Measurements from ENCODE around the gene JUNB. TPM values are rescaled to one million over a fixed set of nuclear protein-coding genes. Genes with fewer than 3 reads are reported as not detected.
A peak's percentile ranks its signal among the peaks of the same experiment; 100 is the strongest.

JUNB gene
- total and polyA plus RNA-seq, 5 donors from 2014 or later: 582 to 2,802 (median 812) TPM

- H3K4me1 Mint-ChIP-seq: peaks cover 6 to 20% (median 14%) of the 10 kb centered on the region in 4 donors
- no peak overlapping the region for H3K4me3 Mint-ChIP-seq
- H3K27ac Mint-ChIP-seq: no peak overlapping the region
- H3K36me3 ChIP-seq (ENCODE audit: control insufficient read depth, insufficient read depth, low read length): no peaks in the 10 kb centered on the region
- no peaks in the 10 kb centered on the region for H3K9me3 ChIP-seq (ENCODE audit: control insufficient read depth in 2 of 2, low read length in 2 of 2)
- peak in 1 of 3 donors; percentile 58 for DNase-seq
- H3K27ac ChIP-seq (ENCODE audit: insufficient read depth, low read length, poor library complexity, severe bottlenecking): no peak overlapping the region
- H3K4me3 ChIP-seq (ENCODE audit: low read depth, low read length): no peak overlapping the region
- H3K27me3 ChIP-seq (ENCODE audit: control insufficient read depth, insufficient read depth, low read length): peaks cover 34% of the 10 kb centered on the region
- H3K4me1 ChIP-seq (ENCODE audit: control insufficient read depth, insufficient read depth, low read length, poor library complexity, severe bottlenecking): peaks cover 12% of the 10 kb centered on the region
- H3K36me3 Mint-ChIP-seq: no peaks in the 10 kb centered on the region
- H3K27me3 Mint-ChIP-seq: peaks cover 52% of the 10 kb centered on the region
- peaks cover 0 to 11% (median 0%) of the 10 kb centered on the region in 7 donors for H3K9me3 Mint-ChIP-seq
- ATAC-seq (ENCODE audit: low read depth in 2 of 2): no peak
Measured at GRCh38 chr19:12828494-12828893, 37.2 kb downstream of the JUNB start.

DNA sequence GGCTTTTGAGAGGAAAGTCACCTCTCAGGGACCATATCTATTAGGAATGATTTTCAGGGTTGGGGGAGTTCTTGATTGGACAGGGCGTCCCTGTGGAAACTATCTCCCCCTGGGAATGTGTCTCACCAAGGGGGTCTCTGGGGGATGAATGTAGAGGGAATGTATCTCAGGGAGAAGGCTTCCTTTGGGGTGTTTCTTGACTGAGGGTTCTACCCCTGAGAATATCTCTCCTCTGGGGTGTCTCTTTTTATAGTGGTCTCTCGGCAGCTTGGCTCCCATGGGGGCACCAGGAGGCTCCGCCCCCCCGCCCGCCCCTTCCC is 42.1 kb downstream of the JUNB start:
- no peak for ATAC-seq (ENCODE audit: low read depth in 2 of 2)
- peaks cover 6 to 35% (median 19%) of the 10 kb centered on the region in 4 donors for H3K4me1 Mint-ChIP-seq
- no peak for DNase-seq
- Histone ChIP-seq H3K4me3 (ENCODE audit: low read depth, low read length) (peak overlapping the region; percentile 50), H3K27me3 (ENCODE audit: control insufficient read depth, insufficient read depth, low read length) (peaks cover 54% of the 10 kb centered on the region), H3K4me1 (ENCODE audit: control insufficient read depth, insufficient read depth, low read length, poor library complexity, severe bottlenecking) (peaks cover 21% of the 10 kb centered on the region), H3K36me3 (ENCODE audit: control insufficient read depth, insufficient read depth, low read length) (no peaks in the 10 kb centered on the region), H3K9me3 (ENCODE audit: control insufficient read depth in 2 of 2, low read length in 2 of 2) (no peaks in the 10 kb centered on the region), H3K27ac (ENCODE audit: insufficient read depth, low read length, poor library complexity, severe bottlenecking) (no peak overlapping the region)
- no peaks in the 10 kb centered on the region for H3K36me3 Mint-ChIP-seq
- peak overlapping the region; percentile 62 to 82 (median 70) for H3K4me3 Mint-ChIP-seq
- H3K27ac Mint-ChIP-seq: peak overlapping the region in 1 of 3 donors; percentile 9
- H3K9me3 Mint-ChIP-seq: peaks cover 0 to 16% (median 0%) of the 10 kb centered on the region in 7 donors
- peaks cover 83% of the 10 kb centered on the region for H3K27me3 Mint-ChIP-seq

- H3K4me3 Mint-ChIP-seq: peak overlapping the region; percentile 35 to 74 (median 70)
- Histone ChIP-seq H3K27ac (ENCODE audit: insufficient read depth, low read length, poor library complexity, severe bottlenecking) (no peak overlapping the region), H3K4me3 (ENCODE audit: low read depth, low read length) (no peak overlapping the region), H3K4me1 (ENCODE audit: control insufficient read depth, insufficient read depth, low read length, poor library complexity, severe bottlenecking) (peaks cover 27% of the 10 kb centered on the region), H3K27me3 (ENCODE audit: control insufficient read depth, insufficient read depth, low read length) (peaks cover 50% of the 10 kb centered on the region), H3K9me3 (ENCODE audit: control insufficient read depth in 2 of 2, low read length in 2 of 2) (no peaks in the 10 kb centered on the region), H3K36me3 (ENCODE audit: control insufficient read depth, insufficient read depth, low read length) (no peaks in the 10 kb centered on the region)
- H3K9me3 Mint-ChIP-seq: peaks cover 0 to 16% (median 0%) of the 10 kb centered on the region in 7 donors
- no peaks in the 10 kb centered on the region for H3K36me3 Mint-ChIP-seq
- ATAC-seq (ENCODE audit: low read depth in 2 of 2) (no peak), DNase-seq (peak in 1 of 3 donors; percentile 33)
- H3K27me3 Mint-ChIP-seq: peaks cover 83% of the 10 kb centered on the region
- peaks cover 6 to 37% (median 20%) of the 10 kb centered on the region in 4 donors for H3K4me1 Mint-ChIP-seq
- no peak overlapping the region for H3K27ac Mint-ChIP-seq
Measured at GRCh38 chr19:12833738-12834565, 42.7 kb downstream of the JUNB start.

DNA sequence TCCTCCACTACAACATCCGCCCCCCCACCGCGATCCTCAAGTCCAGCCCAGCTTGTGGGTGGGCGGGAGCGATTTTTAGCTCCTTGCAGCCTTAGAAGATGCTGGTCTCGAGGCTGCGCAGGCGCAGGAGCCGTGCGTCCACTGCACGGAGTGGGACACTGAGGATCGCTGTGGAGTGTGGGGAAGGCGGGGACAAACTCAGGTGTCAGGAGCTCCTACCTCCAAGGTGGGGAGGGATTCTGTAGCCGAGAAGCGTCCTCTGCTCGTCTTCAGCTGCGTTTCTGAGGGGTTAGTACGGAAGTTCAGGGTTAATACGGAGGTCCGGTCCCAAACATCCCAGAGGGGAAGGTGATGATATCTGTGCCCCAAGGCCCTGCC is 43.3 kb downstream of the JUNB start, which contains the start of gene RTBDN:
RTBDN (minus strand) TSS at position 14 of the 378 bp plus-strand sequence. CDS start 4,600 bp downstream, outside the sequence.
- H3K27me3 ChIP-seq (ENCODE audit: control insufficient read depth, insufficient read depth, low read length): peaks cover 52% of the 10 kb centered on the region
- H3K4me1 ChIP-seq (ENCODE audit: control insufficient read depth, insufficient read depth, low read length, poor library complexity, severe bottlenecking): peaks cover 33% of the 10 kb centered on the region
- H3K4me1 Mint-ChIP-seq: peaks cover 6 to 43% (median 25%) of the 10 kb centered on the region in 4 donors
- no peak for ATAC-seq (ENCODE audit: low read depth in 2 of 2)
- no peak for DNase-seq
- peak within 1 kb of the TSS in 1 of 3 donors; percentile 9 for H3K27ac Mint-ChIP-seq
- peaks cover 88% of the 10 kb centered on the region for H3K27me3 Mint-ChIP-seq
- no peak within 1 kb of the TSS for H3K27ac ChIP-seq (ENCODE audit: insufficient read depth, low read length, poor library complexity, severe bottlenecking)
- H3K9me3 Mint-ChIP-seq: peaks cover 0 to 14% (median 0%) of the 10 kb centered on the region in 7 donors
- no peaks in the 10 kb centered on the region for H3K36me3 Mint-ChIP-seq
- H3K9me3 ChIP-seq (ENCODE audit: control insufficient read depth in 2 of 2, low read length in 2 of 2): no peaks in the 10 kb centered on the region
- no peaks in the 10 kb centered on the region for H3K36me3 ChIP-seq (ENCODE audit: control insufficient read depth, insufficient read depth, low read length)
- peak within 1 kb of the TSS; percentile 50 for H3K4me3 ChIP-seq (ENCODE audit: low read depth, low read length)
- peak within 1 kb of the TSS; percentile 56 to 74 (median 70) for H3K4me3 Mint-ChIP-seq

DNA sequence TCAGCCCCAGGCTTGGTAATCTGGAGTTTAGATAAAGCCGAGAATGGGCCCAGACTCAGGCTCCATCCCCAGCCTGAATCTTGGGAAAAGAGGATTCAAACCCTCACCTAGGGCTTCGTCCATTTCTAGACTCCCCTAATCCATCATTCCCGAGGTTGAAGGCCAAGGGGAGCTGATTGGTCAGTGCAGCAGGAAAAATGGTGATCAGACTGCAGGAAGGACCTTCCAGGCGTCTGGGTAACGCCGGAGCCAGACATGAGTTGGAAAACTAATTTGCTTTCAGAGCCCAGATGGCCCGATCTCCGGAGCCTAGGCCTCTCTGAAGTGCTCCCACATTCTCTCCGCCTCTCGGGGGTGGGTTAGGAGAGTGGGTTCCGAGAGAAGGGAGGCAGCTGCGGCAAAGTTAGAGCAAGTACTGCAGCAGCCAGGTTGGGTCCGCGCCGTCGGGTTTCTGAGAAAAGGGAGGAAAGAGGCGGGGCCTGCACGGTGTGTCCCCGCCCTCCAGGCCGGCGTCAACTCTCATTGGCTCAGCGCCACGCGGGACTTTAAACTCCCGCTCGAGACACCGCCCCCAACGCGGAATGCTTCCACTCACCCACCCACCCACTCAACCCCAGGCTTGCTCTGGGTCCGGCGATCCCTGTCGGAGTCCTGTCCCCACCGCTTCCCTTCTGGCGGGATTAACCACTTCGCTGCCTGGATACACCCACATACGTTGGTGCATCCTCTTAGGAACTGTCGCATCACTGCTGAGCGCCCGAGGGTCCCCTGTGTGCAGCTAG is 43.9 kb downstream of the JUNB start:
- peaks cover 91% of the 10 kb centered on the region for H3K27me3 Mint-ChIP-seq
- DNase-seq: peak in 2 of 3 donors; percentile 44 to 53
- peaks cover 57% of the 10 kb centered on the region for H3K27me3 ChIP-seq (ENCODE audit: control insufficient read depth, insufficient read depth, low read length)
- H3K27ac ChIP-seq (ENCODE audit: insufficient read depth, low read length, poor library complexity, severe bottlenecking): no peak overlapping the region
- H3K27ac Mint-ChIP-seq: no peak overlapping the region
- H3K36me3 ChIP-seq (ENCODE audit: control insufficient read depth, insufficient read depth, low read length): no peaks in the 10 kb centered on the region
- H3K4me3 ChIP-seq (ENCODE audit: low read depth, low read length): no peak overlapping the region
- no peaks in the 10 kb centered on the region for H3K36me3 Mint-ChIP-seq
- H3K4me1 Mint-ChIP-seq: peaks cover 6 to 47% (median 26%) of the 10 kb centered on the region in 4 donors
- H3K9me3 ChIP-seq (ENCODE audit: control insufficient read depth in 2 of 2, low read length in 2 of 2): no peaks in the 10 kb centered on the region
- H3K4me1 ChIP-seq (ENCODE audit: control insufficient read depth, insufficient read depth, low read length, poor library complexity, severe bottlenecking): peaks cover 33% of the 10 kb centered on the region
- ATAC-seq (ENCODE audit: low read depth in 2 of 2): peak in 1 of 2 donors; percentile 23
- H3K9me3 Mint-ChIP-seq: peaks cover 0 to 14% (median 0%) of the 10 kb centered on the region in 7 donors
- peak overlapping the region; percentile 56 to 74 (median 69) for H3K4me3 Mint-ChIP-seq

GRCh38 chr19:12836529-12836863 is 45.2 kb downstream of the JUNB start:
- no peak overlapping the region for H3K27ac Mint-ChIP-seq
- no peaks in the 10 kb centered on the region for H3K36me3 Mint-ChIP-seq
- ATAC-seq (ENCODE audit: low read depth in 2 of 2) (no peak), DNase-seq (no peak)
- Histone ChIP-seq H3K4me3 (ENCODE audit: low read depth, low read length) (no peak overlapping the region), H3K4me1 (ENCODE audit: control insufficient read depth, insufficient read depth, low read length, poor library complexity, severe bottlenecking) (peaks cover 43% of the 10 kb centered on the region), H3K27me3 (ENCODE audit: control insufficient read depth, insufficient read depth, low read length) (peaks cover 46% of the 10 kb centered on the region), H3K27ac (ENCODE audit: insufficient read depth, low read length, poor library complexity, severe bottlenecking) (no peak overlapping the region), H3K9me3 (ENCODE audit: control insufficient read depth in 2 of 2, low read length in 2 of 2) (no peaks in the 10 kb centered on the region), H3K36me3 (ENCODE audit: control insufficient read depth, insufficient read depth, low read length) (no peaks in the 10 kb centered on the region)
- peaks cover 91% of the 10 kb centered on the region for H3K27me3 Mint-ChIP-seq
- H3K4me1 Mint-ChIP-seq: peaks cover 6 to 61% (median 31%) of the 10 kb centered on the region in 4 donors
- H3K4me3 Mint-ChIP-seq: peak overlapping the region in 1 of 4 donors; percentile 47
- peaks cover 0 to 14% (median 0%) of the 10 kb centered on the region in 7 donors for H3K9me3 Mint-ChIP-seq

DNA sequence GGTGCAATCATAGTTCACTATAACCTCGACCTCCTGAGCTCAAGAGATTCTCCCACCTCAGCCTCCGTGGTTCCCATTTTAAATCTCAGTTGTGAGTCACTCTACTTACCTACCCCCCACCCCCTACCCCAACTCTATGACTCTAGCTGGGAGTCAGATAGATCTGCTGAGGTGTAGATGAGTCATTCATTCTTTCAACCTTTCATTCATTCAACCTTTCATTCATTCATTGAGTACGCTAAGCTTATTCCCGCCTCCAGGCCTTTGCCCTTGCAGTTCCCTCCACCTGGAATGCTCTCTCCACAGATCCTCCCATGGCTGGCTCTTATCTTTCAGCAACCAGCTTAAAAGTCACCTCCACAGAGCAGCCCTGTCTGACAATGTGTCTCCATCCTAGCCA is 45.9 kb downstream of the JUNB start:
- Histone ChIP-seq H3K9me3 (ENCODE audit: control insufficient read depth in 2 of 2, low read length in 2 of 2) (no peaks in the 10 kb centered on the region), H3K27me3 (ENCODE audit: control insufficient read depth, insufficient read depth, low read length) (peaks cover 44% of the 10 kb centered on the region), H3K4me1 (ENCODE audit: control insufficient read depth, insufficient read depth, low read length, poor library complexity, severe bottlenecking) (peaks cover 45% of the 10 kb centered on the region), H3K4me3 (ENCODE audit: low read depth, low read length) (no peak overlapping the region), H3K36me3 (ENCODE audit: control insufficient read depth, insufficient read depth, low read length) (no peaks in the 10 kb centered on the region), H3K27ac (ENCODE audit: insufficient read depth, low read length, poor library complexity, severe bottlenecking) (no peak overlapping the region)
- peak overlapping the region; percentile 12 to 60 (median 40) for H3K4me3 Mint-ChIP-seq
- H3K9me3 Mint-ChIP-seq: peaks cover 0 to 14% (median 0%) of the 10 kb centered on the region in 7 donors
- no peaks in the 10 kb centered on the region for H3K36me3 Mint-ChIP-seq
- peaks cover 91% of the 10 kb centered on the region for H3K27me3 Mint-ChIP-seq
- no peak overlapping the region for H3K27ac Mint-ChIP-seq
- DNase-seq (no peak), ATAC-seq (ENCODE audit: low read depth in 2 of 2) (no peak)
- H3K4me1 Mint-ChIP-seq: peaks cover 0 to 62% (median 33%) of the 10 kb centered on the region in 4 donors

Data from CD4-positive, CD25-positive, alpha-beta regulatory T cell (primary cell).